T-helper 1 cell (primary cell): ENCODE results near the gene FAM193A.
"Not testable (repeated sequence)": the region's sequence is repeated elsewhere in the genome, so short reads cannot be mapped to it uniquely, and the experiment has no call there.

Experiments used
- DNase-seq, 5 donors: peaks; one replicate each; pipeline ENCODE4 v3.0.0-alpha.2; 2012 to 2020

Gene FAM193A

GRCh38 chr4:2615821-2616220, 79.4 kb downstream of the FAM193A start:
- no peak for DNase-seq

DNA sequence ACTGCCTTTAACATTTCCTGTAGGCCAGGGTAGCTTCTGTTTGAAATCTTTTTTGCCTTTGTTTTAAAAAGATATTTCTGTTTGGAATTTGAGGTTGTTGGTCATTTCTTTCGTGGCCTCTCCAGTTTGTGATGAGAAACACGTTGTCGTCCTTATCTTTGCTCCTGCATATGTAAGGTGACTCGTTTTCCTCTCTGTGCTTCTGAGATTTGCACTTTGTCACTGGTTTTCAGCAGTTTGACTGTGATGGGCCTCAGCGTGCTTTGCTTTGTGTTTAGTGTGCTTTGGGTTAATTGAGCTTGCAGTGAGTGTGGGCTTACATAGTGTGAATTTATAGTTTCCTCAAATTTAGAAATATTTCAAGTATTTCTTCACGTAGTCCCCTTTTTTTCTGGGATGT, 81.5 kb downstream of the FAM193A start:
- no peak for DNase-seq

- not testable (repeated sequence) for DNase-seq
These were observed 82.3 kb downstream of the FAM193A start for GRCh38 chr4:2618729-2619128.

- DNase-seq, result no peak
These were observed 83.0 kb downstream of the FAM193A start for GRCh38 chr4:2619459-2619858.

- DNase-seq, result no peak
These were observed 85.0 kb downstream of the FAM193A start for GRCh38 chr4:2621419-2621818.

DNA sequence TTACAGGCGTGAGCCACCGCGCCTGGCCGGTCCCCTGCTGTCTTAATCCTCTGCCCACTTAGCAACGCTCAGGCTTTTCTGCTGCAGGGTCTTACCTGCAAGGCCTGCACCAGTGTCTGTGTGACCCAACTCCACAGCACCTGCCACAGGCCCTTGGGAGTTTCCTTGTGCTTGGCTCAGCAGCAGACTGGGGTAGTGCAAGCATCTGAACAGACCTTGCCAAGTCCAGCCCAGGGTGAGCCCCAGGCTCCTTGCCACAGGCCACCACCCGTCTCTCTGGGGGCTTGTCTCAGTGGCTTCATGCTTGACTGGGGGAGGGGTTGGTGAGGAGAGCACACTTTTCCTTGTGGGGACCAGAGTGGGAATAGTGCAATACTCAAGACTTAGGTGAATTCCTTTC, 87.0 kb downstream of the FAM193A start:
- DNase-seq, result no peak

- no peak for DNase-seq
These were observed 88.5 kb downstream of the FAM193A start for GRCh38 chr4:2624782-2625530.

GRCh38 chr4:2626231-2626630, 89.8 kb downstream of the FAM193A start:
- DNase-seq, result no peak

DNA sequence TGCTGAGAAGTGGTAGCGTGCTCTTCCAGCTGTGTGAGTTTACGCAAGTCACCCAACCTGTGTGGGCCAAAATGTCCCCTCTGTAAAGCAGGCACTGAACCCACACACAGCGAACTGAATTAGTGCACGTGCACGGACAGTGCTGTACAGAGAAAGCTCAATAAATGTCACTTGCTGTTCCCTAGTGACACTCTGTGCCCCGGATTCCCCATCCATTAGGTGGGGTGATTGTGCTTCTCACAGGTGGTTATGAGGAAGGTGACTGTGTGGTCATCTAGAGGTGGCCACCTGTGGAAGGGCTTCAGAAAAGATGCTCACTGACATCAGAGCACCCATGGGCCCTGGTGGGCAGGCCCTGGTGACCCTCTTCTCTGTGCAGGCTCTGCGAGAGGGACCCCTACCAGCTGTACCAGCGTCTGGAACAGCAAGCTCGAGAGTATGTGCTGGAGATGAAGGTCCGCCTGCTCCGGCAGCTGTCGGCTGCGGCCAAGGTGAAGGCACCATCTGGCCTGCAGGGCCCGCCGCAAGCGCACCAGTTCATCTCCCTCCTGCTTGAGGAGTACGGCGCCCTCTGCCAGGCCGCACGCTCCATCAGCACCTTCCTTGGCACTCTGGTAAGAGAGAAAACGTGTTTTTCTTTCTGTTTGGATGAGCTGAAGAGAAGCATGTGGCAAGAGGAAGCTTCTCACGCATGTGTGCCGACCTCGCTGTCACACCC, 94.3 kb downstream of the FAM193A start:
- DNase-seq, result no peak

GRCh38 chr4:2634014-2634413, 97.6 kb downstream of the FAM193A start:
- no peak for DNase-seq

- no peak for DNase-seq
These were observed 99.9 kb downstream of the FAM193A start for GRCh38 chr4:2636331-2636730.

- not testable (repeated sequence) for DNase-seq
These were observed 100.5 kb downstream of the FAM193A start for GRCh38 chr4:2636994-2637393.

DNA sequence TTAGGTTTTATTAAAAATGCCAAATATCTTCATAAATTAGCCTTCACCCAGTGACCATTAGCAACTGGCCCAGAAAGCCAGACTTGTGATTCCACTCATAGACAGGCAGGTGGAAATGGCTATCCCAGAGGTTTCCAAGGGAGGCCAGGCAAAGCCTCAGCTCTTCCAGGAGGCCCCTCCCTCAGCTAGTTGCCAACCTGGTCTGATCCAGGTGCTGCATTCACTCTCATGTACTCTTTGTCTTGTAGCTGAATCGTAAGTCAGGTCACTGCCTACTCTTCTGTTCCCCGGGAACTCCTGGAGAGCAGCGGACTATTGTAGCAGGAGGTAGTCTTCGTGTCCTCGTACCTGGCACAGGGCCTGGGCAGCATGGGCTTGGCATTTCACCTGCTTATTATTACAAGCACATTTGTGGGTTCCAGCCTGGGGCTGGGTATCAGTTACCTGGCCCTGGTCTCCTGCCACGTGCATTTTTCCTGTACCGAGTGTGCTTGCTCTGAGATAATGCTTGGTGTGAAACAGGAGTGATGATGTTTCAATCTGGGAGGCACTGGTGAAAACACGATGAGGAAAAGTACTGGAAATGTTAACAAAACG, 101.6 kb downstream of the FAM193A start:
- no peak for DNase-seq

DNA sequence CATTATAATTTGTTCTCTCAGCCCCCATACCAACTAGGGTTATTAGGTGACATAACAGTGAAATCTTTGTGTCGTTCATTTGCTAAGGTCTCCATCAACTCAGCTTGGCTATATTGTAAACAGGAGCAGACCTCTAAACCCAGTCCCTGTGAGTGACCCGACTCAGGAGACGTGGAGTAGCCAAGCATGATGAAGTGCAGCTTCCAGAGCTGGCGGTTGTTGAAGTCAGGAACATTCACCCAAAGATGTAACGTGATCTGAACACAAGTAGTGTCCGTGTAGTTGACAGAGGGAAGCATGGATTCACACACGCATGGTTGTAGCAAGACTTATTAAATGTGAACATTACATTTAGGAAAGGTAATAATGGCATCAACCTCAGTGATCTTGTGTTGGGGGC, 102.3 kb downstream of the FAM193A start:
- no peak for DNase-seq

- DNase-seq, result no peak
These were observed 106.5 kb downstream of the FAM193A start for GRCh38 chr4:2642968-2643367.

DNA sequence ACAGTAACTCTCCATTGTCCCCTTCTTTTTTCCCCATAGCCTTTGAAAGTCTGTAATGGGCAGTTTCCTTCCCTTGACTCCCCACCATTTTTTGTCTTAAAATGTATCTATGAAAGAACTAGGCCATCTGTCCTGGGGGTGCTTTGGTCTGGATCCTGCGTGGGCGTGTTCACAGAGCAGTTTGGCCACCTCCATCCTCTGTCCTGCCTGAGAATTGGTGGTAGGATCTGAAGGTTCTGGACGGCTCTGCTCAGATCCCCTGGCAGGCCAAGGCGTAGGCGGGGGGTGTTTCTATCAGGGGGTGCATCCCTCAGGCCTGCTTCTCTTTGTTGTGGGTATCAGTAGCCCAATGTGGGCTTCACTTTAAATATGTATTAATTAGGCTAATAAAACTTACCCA, 107.1 kb downstream of the FAM193A start:
- no peak for DNase-seq

DNA sequence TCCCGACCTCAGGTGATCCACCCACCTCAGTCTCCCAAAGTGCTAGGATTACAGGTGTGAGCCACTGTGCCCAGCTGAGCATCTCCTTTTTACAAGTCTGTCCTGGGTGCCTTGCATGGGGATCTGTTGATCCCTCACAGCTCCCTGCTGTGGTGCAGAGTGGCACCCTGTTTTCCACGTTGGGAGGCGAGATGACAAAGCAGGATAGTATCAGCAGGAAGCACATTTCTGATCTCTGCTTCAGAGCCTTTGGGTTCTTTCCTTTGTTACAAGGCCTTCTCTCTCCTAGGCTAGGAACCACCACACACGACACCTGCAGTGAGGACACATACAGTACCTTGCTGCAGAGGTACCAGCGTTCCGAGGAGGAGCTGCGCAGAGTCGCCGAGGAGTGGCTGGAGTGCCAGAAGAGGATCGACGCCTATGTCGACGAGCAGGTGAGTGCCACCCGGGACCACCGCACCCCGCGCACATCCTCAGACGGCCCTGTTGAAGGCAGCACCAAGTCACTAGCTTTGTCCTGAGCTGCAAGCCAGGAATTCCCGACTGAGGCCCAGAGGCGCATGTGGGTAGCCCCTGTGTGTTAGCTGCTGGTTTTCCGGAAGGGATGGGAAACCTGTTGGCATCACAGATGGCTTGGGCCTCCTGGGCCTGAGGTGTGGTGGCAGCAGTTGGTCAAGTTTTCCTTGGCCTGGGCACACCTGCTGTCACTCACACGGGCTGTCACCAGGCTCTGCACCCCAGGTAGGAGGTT, 110.1 kb downstream of the FAM193A start:
- DNase-seq, result no peak

- DNase-seq, result no peak
These were observed 111.1 kb downstream of the FAM193A start for GRCh38 chr4:2647403-2648158.

- DNase-seq, result no peak
These were observed 111.8 kb downstream of the FAM193A start for GRCh38 chr4:2648159-2648814.

DNA sequence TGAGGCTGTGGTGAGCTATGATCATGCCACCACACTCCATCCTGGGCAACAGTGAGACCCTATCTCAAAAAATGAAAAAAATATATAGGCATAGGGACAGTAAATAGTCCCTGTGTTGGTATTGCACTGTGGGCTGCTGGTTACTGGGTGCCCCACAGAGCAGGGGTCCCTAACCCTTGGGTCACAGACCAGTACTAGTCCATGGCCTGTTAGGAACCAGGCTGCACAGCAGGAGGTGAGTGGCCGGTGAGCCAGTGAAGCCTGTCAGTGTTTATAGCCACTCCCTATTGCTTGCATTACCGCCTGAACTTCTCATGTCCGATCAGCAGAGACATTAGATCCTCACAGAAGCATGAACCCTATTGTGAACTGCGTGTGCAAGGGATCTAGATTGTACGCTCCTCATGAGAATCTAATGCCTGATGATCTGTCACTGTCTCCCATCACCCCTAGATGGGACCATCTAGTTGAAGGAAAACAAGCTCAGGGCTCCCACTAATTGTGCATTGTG, 113.2 kb downstream of the FAM193A start:
- DNase-seq, result no peak

- no peak for DNase-seq
These were observed 113.8 kb downstream of the FAM193A start for GRCh38 chr4:2650276-2650675.

DNA sequence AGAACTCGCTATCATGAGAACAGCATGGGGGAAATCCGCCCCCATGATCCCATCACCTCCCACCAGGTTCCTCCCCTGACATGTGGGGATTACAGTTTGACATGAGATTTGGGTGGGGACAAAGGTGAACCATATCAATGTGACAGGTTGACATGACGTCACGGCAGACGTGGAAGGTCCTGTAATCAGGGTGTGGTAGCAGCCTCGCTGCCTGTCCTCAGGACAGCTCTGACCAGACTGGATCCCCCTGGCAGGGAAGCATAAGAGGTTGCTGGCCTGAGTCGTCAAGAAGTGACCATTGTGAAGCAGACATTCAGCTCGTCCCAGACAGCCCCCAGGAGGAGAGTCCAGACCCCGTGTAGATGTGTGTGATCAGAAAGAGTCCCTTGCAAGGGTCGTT, 115.1 kb downstream of the FAM193A start:
- no peak for DNase-seq
